Liver (tissue), 3 donors: ENCODE measurements around the gene MYOD1.

Experiments used
- CTCF ChIP-seq: fragments of 150-350 bp; IDR thresholded peaks from 2 replicates; pipeline ENCODE4 v1.5.1; 2017; ENCODE audit warnings: improper control_type of control experiment, low read depth, low read length; ENCODE audit not compliant: missing input control
- JUND ChIP-seq, 2 donors: IDR thresholded peaks; 2 replicates each; pipeline ENCODE4 v1.6.1; 2016; ENCODE audit warnings: antibody characterized with exemption in 2 of 2
- MAX ChIP-seq: IDR thresholded peaks from 2 replicates; pipeline ENCODE4 v1.6.1; 2016; ENCODE audit warnings: antibody characterized with exemption
- REST ChIP-seq: IDR thresholded peaks from 2 replicates; pipeline ENCODE4 v1.6.1; 2016; ENCODE audit warnings: antibody characterized with exemption, mild to moderate bottlenecking
- TAF1 ChIP-seq: conservative IDR thresholded peaks from 2 replicates; pipeline ENCODE4 v1.6.1; 2016; ENCODE audit warnings: antibody characterized with exemption, mild to moderate bottlenecking
- donor health status: healthy.
- donor health status: healthy.

DNA sequence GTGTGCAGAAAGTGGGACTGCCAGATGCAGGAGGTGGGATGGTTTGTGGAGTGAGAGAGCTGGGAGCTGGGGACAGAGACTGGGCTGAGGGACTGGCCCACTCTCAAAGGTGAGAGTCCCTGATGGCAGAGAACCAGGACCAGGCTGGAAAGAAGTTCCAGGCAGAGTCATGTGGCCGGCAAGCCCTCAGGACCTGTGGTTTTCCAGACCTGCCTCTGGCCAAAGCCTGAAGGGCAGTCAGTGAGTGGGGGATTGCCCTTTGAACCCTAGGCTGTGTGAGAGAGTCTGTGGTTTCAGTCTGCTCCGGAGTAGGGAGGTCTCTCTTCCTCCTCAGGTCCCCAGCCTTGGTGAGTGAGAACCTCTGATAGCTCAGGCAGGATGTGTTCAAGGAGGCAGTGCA is 32.2 kb downstream of the MYOD1 start:
- TF ChIP-seq CTCF (no peak), TAF1 (no peak), REST (no peak), MAX (no peak), JUND (IDR thresholded peaks at IDR 0.05) (no peak)
